Esophagus muscularis mucosa (tissue), 4 donors: ENCODE data around the gene GFRA4.

Source experiments
- EP300 ChIP-seq: sonication (generic); formaldehyde crosslinking; IDR thresholded peaks from one replicate; pipeline ENCODE4 v1.6.1; 2017; ENCODE audit warnings: antibody characterized with exemption
- POLR2A ChIP-seq: fragments of 450-650 bp; IDR thresholded peaks from one replicate; pipeline ENCODE4 v1.6.1; 2017; ENCODE audit warnings: antibody characterized with exemption, moderate library complexity, mild to moderate bottlenecking, low read depth
- POLR2AphosphoS5 ChIP-seq, 2 donors: sonication (generic); formaldehyde crosslinking; IDR thresholded peaks; one replicate each; pipeline ENCODE4 v1.6.1; 2017; ENCODE audit warnings: antibody characterized with exemption in 2 of 2
- TF ChIP-seq, protein P1 (sequence below), 3 experiments: fragments of 200-600 bp in 2 of 3; fragments of 450-650 bp in 1 of 3; sonication (generic) in 2 of 3; IDR thresholded peaks; one replicate each; pipeline ENCODE4 v1.5.1; 2017 to 2019; ENCODE audit warnings: antibody characterized with exemption in 3 of 3, mild to moderate bottlenecking in 2 of 3, moderate library complexity in 1 of 3

DNA sequence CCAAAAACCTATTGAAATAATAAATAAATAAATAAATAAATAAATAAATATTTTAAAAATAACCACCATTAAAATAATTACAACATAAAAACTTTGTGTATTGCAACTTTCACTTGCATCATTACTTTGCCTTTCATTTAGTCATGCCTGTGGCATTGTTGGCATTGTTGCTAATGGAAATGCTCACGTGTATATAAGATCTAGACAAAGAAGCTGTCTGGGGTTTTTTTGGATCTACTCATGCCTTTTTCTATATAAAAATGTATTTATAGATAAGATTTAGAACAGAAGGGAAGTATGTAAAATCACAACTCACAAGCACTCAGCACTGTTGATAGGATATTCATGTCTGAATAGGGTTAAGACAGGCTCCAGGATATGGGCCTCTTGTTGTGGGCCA is 27.9 kb downstream of the GFRA4 start:
- TF ChIP-seq, protein P1, sequence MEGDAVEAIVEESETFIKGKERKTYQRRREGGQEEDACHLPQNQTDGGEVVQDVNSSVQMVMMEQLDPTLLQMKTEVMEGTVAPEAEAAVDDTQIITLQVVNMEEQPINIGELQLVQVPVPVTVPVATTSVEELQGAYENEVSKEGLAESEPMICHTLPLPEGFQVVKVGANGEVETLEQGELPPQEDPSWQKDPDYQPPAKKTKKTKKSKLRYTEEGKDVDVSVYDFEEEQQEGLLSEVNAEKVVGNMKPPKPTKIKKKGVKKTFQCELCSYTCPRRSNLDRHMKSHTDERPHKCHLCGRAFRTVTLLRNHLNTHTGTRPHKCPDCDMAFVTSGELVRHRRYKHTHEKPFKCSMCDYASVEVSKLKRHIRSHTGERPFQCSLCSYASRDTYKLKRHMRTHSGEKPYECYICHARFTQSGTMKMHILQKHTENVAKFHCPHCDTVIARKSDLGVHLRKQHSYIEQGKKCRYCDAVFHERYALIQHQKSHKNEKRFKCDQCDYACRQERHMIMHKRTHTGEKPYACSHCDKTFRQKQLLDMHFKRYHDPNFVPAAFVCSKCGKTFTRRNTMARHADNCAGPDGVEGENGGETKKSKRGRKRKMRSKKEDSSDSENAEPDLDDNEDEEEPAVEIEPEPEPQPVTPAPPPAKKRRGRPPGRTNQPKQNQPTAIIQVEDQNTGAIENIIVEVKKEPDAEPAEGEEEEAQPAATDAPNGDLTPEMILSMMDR (IDR thresholded peaks at IDR 0.05) = no peak
- TF ChIP-seq POLR2A (no peak), POLR2AphosphoS5 (IDR thresholded peaks at IDR 0.05) (no peak), EP300 (no peak)
